Mucosa of descending colon (tissue), 3 donors: ENCODE data around the gene SMC1A. TPM values are rescaled to one million over a fixed set of nuclear protein-coding genes. Genes with fewer than 3 reads are reported as not detected.
A peak's percentile ranks its signal among the peaks of the same experiment; 100 is the strongest.

Experiments used
- ATAC-seq: fragments of 200-7000 bp; cut with Tn5 transposase; one replicate; pipeline ENCODE4 v1.9.1; 2020; ENCODE audit warnings: mild to moderate bottlenecking, moderate library complexity
- DNase-seq, 3 donors: peaks; one replicate each; pipeline ENCODE4 v3.0.0-alpha.2; 2020
- H3K36me3 ChIP-seq: fragments of 200-600 bp; one replicate; pipeline ENCODE4 v1.8.0; 2021; ENCODE audit warnings: low read depth, mild to moderate bottlenecking
- H3K4me1 ChIP-seq: fragments of 200-600 bp; one replicate; pipeline ENCODE4 v1.8.0; 2021; ENCODE audit warnings: low read depth, mild to moderate bottlenecking
- H3K4me3 ChIP-seq: fragments of 200-600 bp; one replicate; pipeline ENCODE4 v1.8.0; 2021; ENCODE audit warnings: mild to moderate bottlenecking
- H3K9me3 ChIP-seq: fragments of 200-600 bp; one replicate; pipeline ENCODE4 v1.8.0; 2021; ENCODE audit warnings: mild to moderate bottlenecking
- intact Hi-C, 2 donors: fragments of 100-400 bp; cut with DNase I in 1 of 2; cut with micrococcal nuclease in 1 of 2; formaldehyde crosslinking; loops; one replicate each; pipeline versions ENCODE4 v1.11.0 to v1.11.1; 2022; cut with DNase I, micrococcal nuclease
- total RNA-seq, 3 donors: library from RNA; stranded (reverse); fragmentation: NEBNext Ultra II Directional in 2 of 3; extraction: Animal tissue kit (Norgen Biotek cat#: 25700) in 2 of 3; gene quantifications; one replicate each; pipeline versions ENCODE4 v1.2.1 to v1.2.4, GENCODE V29; 2021 to 2023
- TF ChIP-seq, protein P1 (sequence below): fragments of 200-600 bp; IDR thresholded peaks from one replicate; pipeline ENCODE4 v1.8.0; 2022; ENCODE audit warnings: antibody characterized with exemption, mild to moderate bottlenecking
- donor health status: DM: no; HTN: no; CAD: no; lungs with moderate emphysema.
- donor health status: DM: no; HTN: no; CAD: no.
- donor health status: DM: no; HTN: yes; CAD: no.

The SMC1A gene
- total RNA-seq, 3 donors from 2014 or later, result 48.2 to 75.0 (median 72.8) TPM

DNA sequence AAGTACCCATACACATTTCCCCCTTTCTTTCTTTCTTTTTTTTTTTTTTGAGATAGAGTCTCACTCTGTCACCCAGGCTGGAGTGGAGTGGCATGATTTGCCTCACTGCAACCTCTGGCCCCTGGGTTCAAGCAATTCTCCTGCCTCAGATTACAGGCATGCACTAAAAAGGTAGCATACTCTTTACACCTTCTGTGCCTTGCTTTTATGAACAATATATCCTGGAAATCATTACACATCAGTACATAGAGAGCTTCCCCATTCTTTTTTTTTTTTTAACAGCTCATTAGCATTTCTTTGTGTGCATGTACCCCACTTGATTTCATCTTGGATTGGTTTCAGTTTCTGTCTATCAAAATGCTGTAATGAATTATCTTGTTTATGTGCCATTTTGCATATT lies 30.4 kb upstream of the SMC1A start:
- Histone ChIP-seq H3K36me3 (no peaks in the 10 kb centered on the region), H3K4me1 (no peaks in the 10 kb centered on the region), H3K9me3 (no peaks in the 10 kb centered on the region), H3K4me3 (no peak overlapping the region)
- intact Hi-C loops, result no loop called here
- DNase-seq (peak in 1 of 3 donors; percentile 7), ATAC-seq (peak; percentile 79)
- TF ChIP-seq, protein P1, sequence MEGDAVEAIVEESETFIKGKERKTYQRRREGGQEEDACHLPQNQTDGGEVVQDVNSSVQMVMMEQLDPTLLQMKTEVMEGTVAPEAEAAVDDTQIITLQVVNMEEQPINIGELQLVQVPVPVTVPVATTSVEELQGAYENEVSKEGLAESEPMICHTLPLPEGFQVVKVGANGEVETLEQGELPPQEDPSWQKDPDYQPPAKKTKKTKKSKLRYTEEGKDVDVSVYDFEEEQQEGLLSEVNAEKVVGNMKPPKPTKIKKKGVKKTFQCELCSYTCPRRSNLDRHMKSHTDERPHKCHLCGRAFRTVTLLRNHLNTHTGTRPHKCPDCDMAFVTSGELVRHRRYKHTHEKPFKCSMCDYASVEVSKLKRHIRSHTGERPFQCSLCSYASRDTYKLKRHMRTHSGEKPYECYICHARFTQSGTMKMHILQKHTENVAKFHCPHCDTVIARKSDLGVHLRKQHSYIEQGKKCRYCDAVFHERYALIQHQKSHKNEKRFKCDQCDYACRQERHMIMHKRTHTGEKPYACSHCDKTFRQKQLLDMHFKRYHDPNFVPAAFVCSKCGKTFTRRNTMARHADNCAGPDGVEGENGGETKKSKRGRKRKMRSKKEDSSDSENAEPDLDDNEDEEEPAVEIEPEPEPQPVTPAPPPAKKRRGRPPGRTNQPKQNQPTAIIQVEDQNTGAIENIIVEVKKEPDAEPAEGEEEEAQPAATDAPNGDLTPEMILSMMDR, result no peak

DNA sequence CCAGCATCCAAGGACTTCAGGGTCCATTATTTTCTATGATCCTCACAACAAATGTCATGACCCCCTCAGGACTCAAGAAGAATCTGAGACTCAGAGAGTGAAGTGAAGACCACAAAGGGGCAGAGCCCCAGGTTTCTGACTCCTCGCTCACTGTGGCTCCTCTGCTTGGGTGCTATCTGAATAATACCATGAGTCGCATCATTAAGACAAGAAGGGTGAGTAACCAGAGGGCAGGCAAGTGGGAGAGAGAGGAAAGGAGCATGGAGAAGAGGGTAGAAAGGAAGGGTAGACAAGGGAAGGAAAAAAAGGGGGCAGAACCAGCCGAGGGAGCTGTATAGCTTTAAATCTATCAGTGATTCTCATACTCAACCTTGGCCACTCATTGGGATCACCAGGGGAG lies 27.2 kb upstream of the SMC1A start:
- ATAC-seq (no peak), DNase-seq (no peak)
- no peak overlapping the region for H3K4me3 ChIP-seq
- no peaks in the 10 kb centered on the region for H3K4me1 ChIP-seq
- TF ChIP-seq, protein P1, result no peak
- no peaks in the 10 kb centered on the region for H3K36me3 ChIP-seq
- no peaks in the 10 kb centered on the region for H3K9me3 ChIP-seq
- intact Hi-C loops, result loop anchor here in 1 of 2 donors (10.0 kb wide), 1 partner anchor 135 kb away; no protein-coding TSS in a partner anchor

DNA sequence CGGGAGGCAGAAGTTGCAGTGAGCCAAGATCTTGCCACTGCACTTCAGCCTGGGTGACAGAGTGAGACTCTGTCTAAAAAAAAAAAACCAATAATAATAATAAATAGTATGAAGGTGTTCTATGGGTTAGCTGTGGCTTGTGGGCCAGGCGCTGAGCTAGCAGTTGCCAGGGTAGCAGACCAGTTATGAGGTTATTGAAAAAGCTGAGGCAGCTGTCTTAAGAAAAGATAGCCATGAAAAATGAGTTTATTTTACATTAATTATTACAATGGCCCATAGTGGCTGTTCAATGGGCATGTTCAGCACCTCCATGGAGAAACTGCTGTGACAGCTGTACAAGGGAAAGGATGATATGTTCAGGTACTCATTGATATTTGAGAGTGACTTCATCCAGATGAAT lies 25.0 kb upstream of the SMC1A start:
- intact Hi-C loops, result loop anchor here in 1 of 2 donors (10.0 kb wide), 1 partner anchor 133 kb away; no protein-coding TSS in a partner anchor
- Histone ChIP-seq H3K4me3 (no peak overlapping the region), H3K36me3 (no peaks in the 10 kb centered on the region), H3K4me1 (no peaks in the 10 kb centered on the region), H3K9me3 (no peaks in the 10 kb centered on the region)
- ATAC-seq (no peak), DNase-seq (no peak)
- TF ChIP-seq, protein P1, result no peak

DNA sequence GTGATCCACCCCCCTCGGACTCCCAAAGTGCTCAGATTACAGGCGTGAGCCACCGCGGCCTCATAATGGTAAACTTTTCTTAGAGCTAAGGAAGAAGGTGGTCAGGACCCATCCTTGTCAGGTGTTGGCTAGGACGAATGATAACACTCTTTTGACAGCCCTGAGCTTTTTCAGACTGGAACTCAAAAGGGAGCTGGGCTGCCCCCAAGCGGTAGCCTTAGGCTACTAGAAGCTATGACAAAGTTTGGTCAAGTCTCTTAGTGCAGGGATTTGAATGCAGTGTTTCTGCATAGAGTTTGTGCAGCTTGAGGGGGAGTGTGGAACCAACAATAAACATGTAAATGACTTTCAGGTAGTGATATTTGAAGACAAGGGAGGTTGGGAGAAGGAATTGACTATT lies 23.5 kb upstream of the SMC1A start:
- peak in 2 of 3 donors; percentile 65 to 67 for DNase-seq
- Histone ChIP-seq H3K9me3 (no peaks in the 10 kb centered on the region), H3K36me3 (no peaks in the 10 kb centered on the region), H3K4me3 (no peak overlapping the region), H3K4me1 (no peaks in the 10 kb centered on the region)
- peak; percentile 31 for ATAC-seq
- intact Hi-C loops, result loop anchor here in 1 of 2 donors (10.0 kb wide), 1 partner anchor 131 kb away; no protein-coding TSS in a partner anchor
- TF ChIP-seq, protein P1, result peak; percentile 18

DNA sequence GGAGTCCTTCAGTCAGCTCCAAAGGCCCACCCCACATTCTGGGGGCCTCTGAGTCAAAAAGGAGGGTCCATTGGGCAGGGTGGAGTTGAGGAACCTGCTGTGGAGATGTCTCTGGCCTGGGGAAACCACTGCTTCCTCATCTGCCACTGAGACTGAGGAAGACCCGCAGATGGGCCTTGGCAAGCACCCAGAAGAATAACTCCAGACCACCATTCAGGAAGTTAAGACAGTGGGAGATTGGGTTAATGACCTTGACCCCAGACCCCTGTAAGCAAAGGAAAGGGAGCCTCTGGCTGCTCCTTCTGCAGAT lies 19.8 kb upstream of the SMC1A start:
- Histone ChIP-seq H3K4me1 (no peaks in the 10 kb centered on the region), H3K36me3 (no peaks in the 10 kb centered on the region), H3K9me3 (no peaks in the 10 kb centered on the region), H3K4me3 (no peak overlapping the region)
- intact Hi-C loops, result loop anchor here in 1 of 2 donors (10.0 kb wide), 1 partner anchor 127 kb away; no protein-coding TSS in a partner anchor
- ATAC-seq (no peak), DNase-seq (peak in 1 of 3 donors; percentile 5)
- TF ChIP-seq, protein P1, result no peak
